Measurements from ENCODE around the gene LYRM9.

DNA sequence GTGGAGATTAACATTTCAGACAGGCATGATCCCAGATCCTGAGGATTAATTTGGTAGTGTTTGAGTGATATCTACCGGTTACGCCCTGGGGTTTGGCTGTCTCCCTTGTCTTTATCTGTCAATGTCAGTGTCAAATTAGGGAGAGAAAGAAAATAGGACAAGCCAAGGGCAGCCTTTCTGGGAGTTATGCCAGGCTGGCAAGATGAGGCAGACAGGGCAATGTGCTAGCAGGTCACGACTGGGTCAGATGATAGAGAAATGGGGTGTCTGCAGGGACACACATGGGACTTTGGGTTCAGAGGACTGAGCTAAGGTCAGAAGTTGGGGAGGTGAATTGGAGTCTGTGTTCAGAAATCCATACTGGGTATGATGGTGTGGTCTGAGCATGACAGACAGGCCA is 27.4 kb upstream of the LYRM9 start:
- TF ChIP-seq POLR2A (IDR thresholded peaks at IDR 0.05; ENCODE audit: low read depth, low read length) (no peak), POLR2AphosphoS5 (IDR thresholded peaks at IDR 0.05; ENCODE audit: low read depth, low read length) (no peak)
